Measurements from ENCODE around the gene SLC38A8.

SLC38A8 gene

GRCh38 chr16:84056933-84057332 lies 14.3 kb upstream of the SLC38A8 start:
- no peak overlapping the region for H3K4me3 ChIP-seq (replicated peaks; ENCODE audit: low read depth, low read length)
- no peak for TF ChIP-seq CTCF (IDR thresholded peaks at IDR 0.05; ENCODE audit: low read length, missing control alignments)
- DNase-seq (ENCODE audit: low read depth), result no peak

GRCh38 chr16:84055801-84056634 lies 13.4 kb upstream of the SLC38A8 start:
- no peak for TF ChIP-seq CTCF (IDR thresholded peaks at IDR 0.05; ENCODE audit: low read length, missing control alignments)
- no peak for DNase-seq (ENCODE audit: low read depth)
- H3K4me3 ChIP-seq (replicated peaks; ENCODE audit: low read depth, low read length), result no peak overlapping the region

- H3K4me3 ChIP-seq (replicated peaks; ENCODE audit: low read depth, low read length), result no peak overlapping the region
- TF ChIP-seq CTCF (IDR thresholded peaks at IDR 0.05; ENCODE audit: low read length, missing control alignments), result no peak
- no peak for DNase-seq (ENCODE audit: low read depth)
Measured at GRCh38 chr16:84055366-84055765, 12.8 kb upstream of the SLC38A8 start.

- no peak overlapping the region for H3K4me3 ChIP-seq (replicated peaks; ENCODE audit: low read depth, low read length)
- no peak for TF ChIP-seq CTCF (IDR thresholded peaks at IDR 0.05; ENCODE audit: low read length, missing control alignments)
- DNase-seq (ENCODE audit: low read depth), result no peak
Measured at GRCh38 chr16:84054916-84055315, 12.3 kb upstream of the SLC38A8 start.

GRCh38 chr16:84054271-84054670 lies 11.7 kb upstream of the SLC38A8 start:
- TF ChIP-seq CTCF (IDR thresholded peaks at IDR 0.05; ENCODE audit: low read length, missing control alignments), result no peak
- DNase-seq (ENCODE audit: low read depth), result no peak
- H3K4me3 ChIP-seq (replicated peaks; ENCODE audit: low read depth, low read length), result no peak overlapping the region

- no peak overlapping the region for H3K4me3 ChIP-seq (replicated peaks; ENCODE audit: low read depth, low read length)
- no peak for TF ChIP-seq CTCF (IDR thresholded peaks at IDR 0.05; ENCODE audit: low read length, missing control alignments)
- DNase-seq (ENCODE audit: low read depth), result no peak
Measured at GRCh38 chr16:84053237-84053636, 10.6 kb upstream of the SLC38A8 start.
